ENCODE measurements around the gene SCMH1.
"Not testable (repeated sequence)": the region's sequence is repeated elsewhere in the genome, so short reads cannot be mapped to it uniquely, and the experiment has no call there.

Gene SCMH1

DNA sequence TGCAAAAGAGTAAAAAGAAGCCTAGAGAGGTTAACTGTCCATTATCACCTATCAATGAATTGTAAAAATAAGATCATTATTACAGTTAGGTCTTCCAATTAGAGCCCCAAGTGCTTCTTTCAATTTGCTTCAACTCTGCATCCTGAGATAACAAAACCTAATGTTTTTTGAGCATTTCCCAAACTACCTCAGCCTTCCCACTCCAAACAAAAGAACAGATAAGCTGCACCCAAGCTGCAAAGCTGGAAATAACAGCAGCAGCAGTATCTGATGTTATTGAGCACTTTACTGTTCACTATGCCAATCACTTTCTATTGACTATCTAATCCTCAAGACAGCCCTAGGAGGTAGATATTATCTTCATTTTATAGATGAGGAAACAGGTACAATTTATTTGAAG lies 123.5 kb downstream of the SCMH1 start:
- H3K9ac ChIP-seq (ENCODE audit: low read length), result no peak overlapping the region
- H4K20me1 ChIP-seq (ENCODE audit: insufficient read depth, low read length), result no peaks in the 10 kb centered on the region
- H3K27me3 ChIP-seq (ENCODE audit: low read depth, low read length), result no peaks in the 10 kb centered on the region

DNA sequence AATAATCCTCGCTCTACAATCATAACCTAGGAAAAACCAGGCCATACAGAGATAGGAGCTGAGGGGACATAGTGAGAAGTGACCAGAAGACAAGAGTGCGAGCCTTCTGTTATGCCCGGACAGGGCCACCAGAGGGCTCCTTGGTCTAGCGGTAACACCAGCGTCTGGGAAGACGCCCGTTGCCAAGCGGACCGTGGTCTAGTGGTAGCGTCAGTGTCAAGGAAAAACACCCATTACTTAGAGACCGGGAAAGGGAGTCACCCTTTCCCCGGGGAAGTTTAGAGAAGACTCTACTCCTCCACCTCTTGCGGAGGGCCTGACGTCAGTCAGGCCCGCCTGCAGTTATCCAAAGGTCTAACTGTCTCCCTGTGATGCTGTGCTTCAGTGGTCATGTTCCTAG lies 124.9 kb downstream of the SCMH1 start:
- H4K20me1 ChIP-seq (ENCODE audit: insufficient read depth, low read length); H3K27ac ChIP-seq (ENCODE audit: low read length); H3K9ac ChIP-seq (ENCODE audit: low read length); H3K9me3 ChIP-seq (ENCODE audit: insufficient read depth, low read length); H3K36me3 ChIP-seq (replicated peaks; ENCODE audit: low read depth, low read length); H3K79me2 ChIP-seq (ENCODE audit: low read length); H3K27me3 ChIP-seq (ENCODE audit: low read depth, low read length); H3K4me3 ChIP-seq (ENCODE audit: low read length); H2AFZ ChIP-seq (ENCODE audit: low read depth, low read length); H3K4me1 ChIP-seq (ENCODE audit: low read length); H3K4me2 ChIP-seq (ENCODE audit: low read length): not testable (repeated sequence)

More for the DNA sequence above, 123.5 kb downstream of the SCMH1 start:
- no peaks in the 10 kb centered on the region for H3K79me2 ChIP-seq (ENCODE audit: low read length)
- no peak overlapping the region for H3K4me2 ChIP-seq (ENCODE audit: low read length)
- no peaks in the 10 kb centered on the region for H3K9me3 ChIP-seq (ENCODE audit: insufficient read depth, low read length)
- H3K4me3 ChIP-seq (ENCODE audit: low read length), result no peak overlapping the region
- TF ChIP-seq EZH2phosphoT487 (IDR thresholded peaks at IDR 0.05; ENCODE audit: low read depth), result no peak
- TF ChIP-seq, protein P1, sequence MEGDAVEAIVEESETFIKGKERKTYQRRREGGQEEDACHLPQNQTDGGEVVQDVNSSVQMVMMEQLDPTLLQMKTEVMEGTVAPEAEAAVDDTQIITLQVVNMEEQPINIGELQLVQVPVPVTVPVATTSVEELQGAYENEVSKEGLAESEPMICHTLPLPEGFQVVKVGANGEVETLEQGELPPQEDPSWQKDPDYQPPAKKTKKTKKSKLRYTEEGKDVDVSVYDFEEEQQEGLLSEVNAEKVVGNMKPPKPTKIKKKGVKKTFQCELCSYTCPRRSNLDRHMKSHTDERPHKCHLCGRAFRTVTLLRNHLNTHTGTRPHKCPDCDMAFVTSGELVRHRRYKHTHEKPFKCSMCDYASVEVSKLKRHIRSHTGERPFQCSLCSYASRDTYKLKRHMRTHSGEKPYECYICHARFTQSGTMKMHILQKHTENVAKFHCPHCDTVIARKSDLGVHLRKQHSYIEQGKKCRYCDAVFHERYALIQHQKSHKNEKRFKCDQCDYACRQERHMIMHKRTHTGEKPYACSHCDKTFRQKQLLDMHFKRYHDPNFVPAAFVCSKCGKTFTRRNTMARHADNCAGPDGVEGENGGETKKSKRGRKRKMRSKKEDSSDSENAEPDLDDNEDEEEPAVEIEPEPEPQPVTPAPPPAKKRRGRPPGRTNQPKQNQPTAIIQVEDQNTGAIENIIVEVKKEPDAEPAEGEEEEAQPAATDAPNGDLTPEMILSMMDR (IDR thresholded peaks at IDR 0.05; ENCODE audit: low read depth, low read length), result no peak
- H3K4me1 ChIP-seq (ENCODE audit: low read length), result no peaks in the 10 kb centered on the region
- H3K27ac ChIP-seq (ENCODE audit: low read length), result no peak overlapping the region
- no peak overlapping the region for H2AFZ ChIP-seq (ENCODE audit: low read depth, low read length)
- peaks cover 2% of the 10 kb centered on the region for H3K36me3 ChIP-seq (replicated peaks; ENCODE audit: low read depth, low read length)

DNA sequence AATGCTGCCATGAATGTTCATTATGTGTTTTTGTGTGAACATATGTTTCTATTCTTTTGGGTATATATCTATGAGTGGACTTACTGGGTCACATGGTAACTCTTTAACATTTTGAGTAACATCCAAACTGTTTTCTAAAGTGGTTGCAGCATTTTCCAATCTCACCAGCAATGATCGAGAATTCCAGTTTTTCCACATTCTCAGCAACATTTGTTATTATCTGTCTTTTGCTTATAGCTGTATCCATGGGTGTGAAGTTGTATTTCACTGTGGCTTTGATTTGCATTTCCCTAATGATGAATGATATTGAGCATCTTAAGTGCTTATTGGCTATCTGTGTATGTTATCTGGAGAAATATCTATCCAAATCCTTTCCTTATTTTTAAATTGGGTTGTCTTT lies 131.4 kb downstream of the SCMH1 start:
- H3K4me2 ChIP-seq (ENCODE audit: low read length), result no peak overlapping the region
- no peak overlapping the region for H3K27ac ChIP-seq (ENCODE audit: low read length)
- no peaks in the 10 kb centered on the region for H3K9me3 ChIP-seq (ENCODE audit: insufficient read depth, low read length)
- peaks cover 5% of the 10 kb centered on the region for H3K36me3 ChIP-seq (replicated peaks; ENCODE audit: low read depth, low read length)
- no peak overlapping the region for H3K9ac ChIP-seq (ENCODE audit: low read length)
- H3K27me3 ChIP-seq (ENCODE audit: low read depth, low read length), result no peaks in the 10 kb centered on the region
- no peaks in the 10 kb centered on the region for H3K79me2 ChIP-seq (ENCODE audit: low read length)
- TF ChIP-seq EZH2phosphoT487 (IDR thresholded peaks at IDR 0.05; ENCODE audit: low read depth), result no peak
- TF ChIP-seq, protein P1 (IDR thresholded peaks at IDR 0.05; ENCODE audit: low read depth, low read length), result no peak
- no peak overlapping the region for H3K4me3 ChIP-seq (ENCODE audit: low read length)
- H2AFZ ChIP-seq (ENCODE audit: low read depth, low read length), result no peak overlapping the region
- H4K20me1 ChIP-seq (ENCODE audit: insufficient read depth, low read length), result no peaks in the 10 kb centered on the region
- no peaks in the 10 kb centered on the region for H3K4me1 ChIP-seq (ENCODE audit: low read length)

DNA sequence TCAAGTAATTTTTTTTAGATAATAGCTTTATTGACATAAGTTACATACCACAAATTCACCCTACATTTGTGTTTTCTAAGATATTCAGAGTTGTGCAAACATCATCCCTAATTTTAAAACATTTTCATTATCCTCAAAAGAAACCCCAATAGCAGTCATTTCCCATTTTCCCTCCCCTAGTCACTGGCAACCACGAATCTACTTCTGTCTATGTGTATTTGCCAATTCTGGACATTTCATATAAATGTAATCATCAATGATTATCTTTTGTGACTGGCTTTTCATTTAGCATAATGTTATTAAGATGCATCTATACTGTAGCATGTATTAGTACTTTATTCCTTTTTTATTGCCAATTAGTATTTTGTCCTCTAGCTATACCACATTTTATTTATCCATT lies 131.8 kb downstream of the SCMH1 start:
- H3K9ac ChIP-seq (ENCODE audit: low read length), result no peak overlapping the region
- no peaks in the 10 kb centered on the region for H3K79me2 ChIP-seq (ENCODE audit: low read length)
- H3K27me3 ChIP-seq (ENCODE audit: low read depth, low read length), result no peaks in the 10 kb centered on the region
- H3K36me3 ChIP-seq (replicated peaks; ENCODE audit: low read depth, low read length), result peaks cover 5% of the 10 kb centered on the region
- H3K27ac ChIP-seq (ENCODE audit: low read length), result no peak overlapping the region
- H3K9me3 ChIP-seq (ENCODE audit: insufficient read depth, low read length), result no peaks in the 10 kb centered on the region
- no peak overlapping the region for H3K4me2 ChIP-seq (ENCODE audit: low read length)
- no peak overlapping the region for H3K4me3 ChIP-seq (ENCODE audit: low read length)
- no peaks in the 10 kb centered on the region for H4K20me1 ChIP-seq (ENCODE audit: insufficient read depth, low read length)
- no peaks in the 10 kb centered on the region for H3K4me1 ChIP-seq (ENCODE audit: low read length)
- no peak for TF ChIP-seq EZH2phosphoT487 (IDR thresholded peaks at IDR 0.05; ENCODE audit: low read depth)
- TF ChIP-seq, protein P1 (IDR thresholded peaks at IDR 0.05; ENCODE audit: low read depth, low read length), result no peak
- no peak overlapping the region for H2AFZ ChIP-seq (ENCODE audit: low read depth, low read length)

All from OCI-LY3 (cell line).